HepG2 (cell line): ENCODE measurements around the gene MAP2K6. TPM values are rescaled to one million over a fixed set of nuclear protein-coding genes. Genes with fewer than 3 reads are reported as not detected.

Experiments used
- ATAC-seq: fragments of 200-7000 bp; cut with Tn5 transposase; 3 replicates; pipeline ENCODE4 v1.9.1; 2020; ENCODE audit warnings: mild to moderate bottlenecking, moderate library complexity
- BruUV-seq: library from RNA; stranded (reverse); fragments of 400-500 nt; replicated peaks from 2 replicates; lab custom pipeline; 2021; lab: Mats Ljungman, UMichigan
- CTCF ChIA-PET: fragments of 300-600 bp; formaldehyde crosslinking; extraction: SDS; loops from one replicate; lab custom pipeline; 2021; ENCODE audit warnings: low total read pairs, inconsistent platforms, low intra/inter-chr PET ratio; lab: Yijun Ruan, JAX
- POLR2A ChIA-PET: fragments of 350-600 bp; sonication (Branson Sonifier 250); formaldehyde crosslinking; loops from one replicate; lab custom pipeline; 2020; ENCODE audit warnings: antibody characterized with exemption, inconsistent platforms; lab: Yijun Ruan, JAX
- DNase-seq: peaks from one replicate; pipeline ENCODE4 v3.0.0-alpha.2; 2015; ENCODE audit warnings: low spot score
- FAIRE-seq: peaks from 3 replicates; lab custom pipeline; 2011; peaks lifted over from hg19 to GRCh38; lab: Jason Lieb, UNC
- H2AFZ ChIP-seq: one replicate; pipeline ENCODE4 v1.6.1; 2011; ENCODE audit warnings: low read length, inconsistent platforms
- H3K27ac ChIP-seq: fragments of 300-600 bp; 3 replicates; pipeline ENCODE4 v1.8.0; 2011; ENCODE audit warnings: mixed run types, mild to moderate bottlenecking, mixed read lengths, low read length, inconsistent platforms; ENCODE audit not compliant: insufficient read depth; ENCODE audit errors: extremely low read length
- H3K27me3 ChIP-seq, 2 experiments: fragments of 200-600 bp in 1 of 2; 2 replicates in 1 of 2; 3 replicates in 1 of 2; pipeline versions ENCODE4 v1.6.0 to v1.8.0; 2011; ENCODE audit warnings: low read length in 2 of 2, mild to moderate bottlenecking in 2 of 2, moderate library complexity in 2 of 2, inconsistent platforms in 1 of 2; ENCODE audit not compliant: insufficient read depth in 2 of 2, control insufficient read depth in 1 of 2
- H3K36me3 ChIP-seq, 2 experiments: fragments of 200-600 bp in 1 of 2; replicated peaks in 1 of 2; 2 replicates in 1 of 2; 3 replicates in 1 of 2; pipeline versions ENCODE4 v1.5.1 to v1.8.0; 2011; ENCODE audit warnings: low read length in 2 of 2, inconsistent platforms in 1 of 2; ENCODE audit not compliant: insufficient read depth in 2 of 2, control insufficient read depth in 1 of 2
- H3K4me1 ChIP-seq: 2 replicates; pipeline ENCODE4 v1.5.1; 2012; ENCODE audit warnings: low read length, inconsistent platforms; ENCODE audit not compliant: insufficient read depth
- H3K4me2 ChIP-seq: 2 replicates; pipeline ENCODE4 v1.6.0; 2011; ENCODE audit warnings: low read depth, low read length, inconsistent platforms
- H3K4me3 ChIP-seq, 3 experiments: fragments of 200-600 bp in 1 of 3; sonication (generic), shearing (Covaris generic) in 1 of 3; replicated peaks in 1 of 3; 2 replicates each; pipeline ENCODE4 v1.5.1; 2011 to 2016; ENCODE audit warnings: low read length in 3 of 3, inconsistent platforms in 2 of 3, low read depth in 2 of 3, mild to moderate bottlenecking in 2 of 3, control low read depth in 1 of 3, mixed read lengths in 1 of 3; ENCODE audit not compliant: insufficient read depth in 1 of 3
- H3K79me2 ChIP-seq: one replicate; pipeline ENCODE4 v1.6.1; 2011; ENCODE audit warnings: low read length, inconsistent platforms; ENCODE audit not compliant: insufficient read depth
- H3K9ac ChIP-seq: 2 replicates; pipeline ENCODE4 v1.6.0; 2011; ENCODE audit warnings: mild to moderate bottlenecking, low read depth, low read length, inconsistent platforms; ENCODE audit not compliant: insufficient read depth
- H3K9me3 ChIP-seq: 2 replicates; pipeline ENCODE4 v1.5.1; 2012; ENCODE audit warnings: mild to moderate bottlenecking, low read length
- H4K20me1 ChIP-seq: 2 replicates; pipeline ENCODE4 v1.6.0; 2011; ENCODE audit warnings: inconsistent platforms, mild to moderate bottlenecking, low read length, moderate library complexity; ENCODE audit not compliant: insufficient read depth
- AGO2 ChIP-seq: fragments of 200-400 bp; formaldehyde crosslinking; optimal IDR thresholded peaks from 2 replicates; pipeline ENCODE3; 2017; ENCODE audit warnings: mild to moderate bottlenecking, low read depth, low read length, moderate library complexity
- CEBPB ChIP-seq: IDR thresholded peaks from 2 replicates; pipeline ENCODE4 v1.6.1; 2011; ENCODE audit warnings: low read depth, low read length, improper control_type of control experiment, borderline replicate concordance
- DR1 ChIP-seq: sonication (generic); formaldehyde crosslinking; IDR thresholded peaks from 2 replicates; pipeline ENCODE4 v1.8.0; 2021; ENCODE audit warnings: mild to moderate bottlenecking, missing genetic modification reagents, inconsistent platforms
- PCBP1 ChIP-seq: fragments of 200-400 bp; formaldehyde crosslinking; IDR thresholded peaks from 2 replicates; pipeline ENCODE4 v1.6.1; 2017; ENCODE audit warnings: mild to moderate bottlenecking, low read depth, low read length, borderline replicate concordance
- ZNF616 ChIP-seq: sonication (generic); formaldehyde crosslinking; IDR thresholded peaks from 2 replicates; pipeline ENCODE4 v1.5.0; 2020; ENCODE audit warnings: low read depth, mild to moderate bottlenecking, missing genetic modification reagents
- WGBS: methylation state at CpG from one replicate; pipeline ENCODE4 v1.1.6; 2017; ENCODE audit warnings: low lambda C conversion rate; 5-methylcytosine and 5-hydroxymethylcytosine counted together
- in situ Hi-C: cut with HindIII; loops from 2 replicates; pipeline ENCODE4 v1.10.0; 2017; ENCODE audit warnings: low pct_unique_long_range_greater_than_20kb; ENCODE audit not compliant: extremely low pct_ligation_motif_present
- intact Hi-C: fragments of 100-400 bp; cut with micrococcal nuclease; formaldehyde crosslinking; loops from one replicate; pipeline ENCODE4 v1.10.0; 2022; ENCODE audit not compliant: unreplicated experiment
- polyA plus RNA-seq, 8 experiments: library from polyadenylated mRNA; depleted of rRNA in 3 of 8; stranded (reverse) in 7 of 8; unstranded in 1 of 8; fragments of >200 nt; fragmentation: Illumina TruSeq in 4 of 8; extraction: Trizol in 4 of 8; gene quantifications; 2 replicates each; pipeline versions ENCODE4 v1.2.1 to v1.2.3, GENCODE V29; 2011 to 2016; ENCODE audit warnings: low read depth in 4 of 8, missing spikeins in 1 of 8, mixed read lengths in 1 of 8; ENCODE audit not compliant: insufficient read depth in 1 of 8
- total RNA-seq, 5 experiments: library from RNA; depleted of rRNA; stranded (reverse); fragments of >200 nt; fragmentation: Illumina TruSeq; extraction: Trizol; gene quantifications; 2 replicates each; pipeline ENCODE4 v1.2.3, GENCODE V29; 2016; ENCODE audit warnings: low read depth in 1 of 5

The MAP2K6 gene
- total and polyA plus RNA-seq, 2 of the 13 experiments (the other 11 are each of a cell fraction or from before 2014, with no cell fraction given), result 5.1 to 33.6 TPM

- Histone ChIP-seq H3K27ac (no peak overlapping the region), H3K4me3 (no peak overlapping the region), H4K20me1 (no peaks in the 10 kb centered on the region), H3K9me3 (no peaks in the 10 kb centered on the region), H3K36me3 (no peaks in the 10 kb centered on the region), H3K27me3 (no peaks in the 10 kb centered on the region), H3K4me2 (no peak overlapping the region), H2AFZ (no peak overlapping the region), H3K9ac (no peak overlapping the region), H3K4me1 (peaks cover 8% of the 10 kb centered on the region), H3K79me2 (no peaks in the 10 kb centered on the region)
- 86% methylated on average over 2 of the region's 2 CpGs for WGBS
- ChIA-PET CTCF (no interaction called here), POLR2A (no interaction called here)
- FAIRE-seq (no peak), DNase-seq (no peak), ATAC-seq (no peak)
- intact Hi-C loops, result no loop called here
- TF ChIP-seq DR1 (CRISPR knock-in tag), result no peak
- in situ Hi-C loops, result no loop called here
- BruUV-seq, result no TSS peak
Measured at GRCh38 chr17:69470702-69471101, 56.2 kb downstream of the MAP2K6 start.

DNA sequence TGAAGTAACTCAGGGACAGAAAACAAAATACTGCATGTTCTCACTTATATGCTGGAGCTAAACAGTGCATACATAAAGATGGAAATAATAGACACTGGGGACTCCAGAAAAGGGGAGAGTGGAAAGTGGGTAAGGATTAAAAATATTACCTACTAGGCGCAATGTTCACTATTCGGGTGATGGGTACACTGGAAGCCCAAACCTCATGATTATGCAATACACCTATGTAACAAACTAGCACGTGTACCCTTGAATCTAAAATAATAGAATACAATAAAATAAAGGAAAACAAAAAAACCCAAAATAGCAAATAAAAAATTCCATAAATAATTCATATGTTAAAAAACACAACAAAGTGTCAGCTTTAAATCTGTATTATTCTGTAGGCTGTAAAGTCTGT lies 56.9 kb downstream of the MAP2K6 start:
- TF ChIP-seq ZNF616 (no peak), AGO2 (no peak), CEBPB (peak; percentile 73), PCBP1 (no peak)
- Histone ChIP-seq H4K20me1 (no peaks in the 10 kb centered on the region), H3K27ac (no peak overlapping the region), H3K36me3 (no peaks in the 10 kb centered on the region), H3K9ac (no peak overlapping the region), H3K4me2 (no peak overlapping the region), H3K4me3 (no peak overlapping the region), H3K9me3 (no peaks in the 10 kb centered on the region), H2AFZ (no peak overlapping the region), H3K79me2 (no peaks in the 10 kb centered on the region), H3K27me3 (no peaks in the 10 kb centered on the region), H3K4me1 (peaks cover 8% of the 10 kb centered on the region)
- in situ Hi-C loops (no loop called here), intact Hi-C loops (no loop called here)
- BruUV-seq, result no TSS peak
- ATAC-seq (no peak), DNase-seq (no peak), FAIRE-seq (no peak)
- ChIA-PET CTCF (no interaction called here), POLR2A (no interaction called here)
- 95% methylated on average over 3 of the region's 3 CpGs for WGBS
